HCT116 (cell line): ENCODE measurements around the gene KDM4E.

Experiments
- EGR1 ChIP-seq: IDR thresholded peaks from 2 replicates; pipeline ENCODE4 v1.6.1; 2012; ENCODE audit warnings: low read depth
- EZH2 ChIP-seq: fragments of 200-600 bp; sonication (generic); IDR thresholded peaks from 2 replicates; pipeline ENCODE4 v1.6.1; 2017; ENCODE audit warnings: antibody characterized with exemption, mixed run types
- EZH2phosphoT487 ChIP-seq: fragments of 200-600 bp; IDR thresholded peaks from 2 replicates; pipeline ENCODE4 v1.6.1; 2018; ENCODE audit warnings: antibody characterized with exemption, borderline replicate concordance
- JUND ChIP-seq: IDR thresholded peaks from 2 replicates; pipeline ENCODE4 v1.6.1; 2012
- POLR2AphosphoS5 ChIP-seq: IDR thresholded peaks from 2 replicates; pipeline ENCODE4 v1.6.1; 2011; ENCODE audit warnings: mild to moderate bottlenecking, low read depth, low read length, moderate library complexity
- YY1 ChIP-seq: IDR thresholded peaks from 2 replicates; pipeline ENCODE4 v1.6.1; 2011; ENCODE audit warnings: low read length, low read depth, moderate library complexity, mild to moderate bottlenecking; ENCODE audit not compliant: insufficient replicate concordance; ENCODE audit errors: extremely low read depth
- ZNF274 ChIP-seq: fragments of 200-500 bp; sonication (Bioruptor generic); IDR thresholded peaks from 2 replicates; pipeline ENCODE4 v1.6.1; 2014; ENCODE audit warnings: mild to moderate bottlenecking, low read depth, low read length, inconsistent platforms
- TF ChIP-seq, protein P1 (sequence below), 3 experiments: fragments of 200-600 bp in 1 of 3; sonication (generic) in 1 of 3; IDR thresholded peaks in 2 of 3; conservative IDR thresholded peaks in 1 of 3; 2 replicates each; pipeline ENCODE4 v1.5.1; 2012 to 2017; ENCODE audit warnings: low read depth in 2 of 3, low read length in 2 of 3, antibody characterized with exemption in 1 of 3, borderline replicate concordance in 1 of 3, control low read depth in 1 of 3, mild to moderate bottlenecking in 1 of 3, mixed read lengths in 1 of 3, mixed run types in 1 of 3, moderate library complexity in 1 of 3; ENCODE audit not compliant: insufficient read depth in 1 of 3

DNA sequence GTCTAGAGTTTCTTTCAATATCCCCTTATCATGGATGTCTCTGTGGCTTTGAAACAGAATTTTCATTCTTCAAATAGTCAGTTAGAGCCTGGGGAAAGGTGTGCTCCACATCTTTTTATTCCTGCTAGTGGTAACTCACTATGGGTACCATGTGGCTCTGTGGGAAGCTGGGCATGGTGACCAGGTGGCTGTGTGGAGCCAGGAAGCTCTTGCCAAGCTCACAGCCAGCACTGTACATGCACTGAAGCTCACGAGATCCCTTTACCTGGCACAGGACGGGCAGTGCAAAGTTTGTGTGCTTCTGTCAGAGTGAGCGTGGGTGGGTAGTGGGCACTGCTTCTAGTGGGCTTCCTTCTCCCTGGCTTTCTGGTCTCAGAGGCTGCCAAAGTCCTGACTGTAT, 17.8 kb downstream of the KDM4E start:
- TF ChIP-seq, protein P1, sequence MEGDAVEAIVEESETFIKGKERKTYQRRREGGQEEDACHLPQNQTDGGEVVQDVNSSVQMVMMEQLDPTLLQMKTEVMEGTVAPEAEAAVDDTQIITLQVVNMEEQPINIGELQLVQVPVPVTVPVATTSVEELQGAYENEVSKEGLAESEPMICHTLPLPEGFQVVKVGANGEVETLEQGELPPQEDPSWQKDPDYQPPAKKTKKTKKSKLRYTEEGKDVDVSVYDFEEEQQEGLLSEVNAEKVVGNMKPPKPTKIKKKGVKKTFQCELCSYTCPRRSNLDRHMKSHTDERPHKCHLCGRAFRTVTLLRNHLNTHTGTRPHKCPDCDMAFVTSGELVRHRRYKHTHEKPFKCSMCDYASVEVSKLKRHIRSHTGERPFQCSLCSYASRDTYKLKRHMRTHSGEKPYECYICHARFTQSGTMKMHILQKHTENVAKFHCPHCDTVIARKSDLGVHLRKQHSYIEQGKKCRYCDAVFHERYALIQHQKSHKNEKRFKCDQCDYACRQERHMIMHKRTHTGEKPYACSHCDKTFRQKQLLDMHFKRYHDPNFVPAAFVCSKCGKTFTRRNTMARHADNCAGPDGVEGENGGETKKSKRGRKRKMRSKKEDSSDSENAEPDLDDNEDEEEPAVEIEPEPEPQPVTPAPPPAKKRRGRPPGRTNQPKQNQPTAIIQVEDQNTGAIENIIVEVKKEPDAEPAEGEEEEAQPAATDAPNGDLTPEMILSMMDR (IDR thresholded peaks at IDR 0.05 in 2 of 3, conservative IDR thresholded peaks at IDR 0.05 in 1 of 3; ENCODE audit: borderline replicate concordance in 1 of 3, insufficient read depth in 1 of 3, low read depth in 2 of 3, low read length in 2 of 3), result no peak
- TF ChIP-seq POLR2AphosphoS5, result no peak
- TF ChIP-seq EZH2, result no peak
- TF ChIP-seq EGR1, result no peak
- TF ChIP-seq EZH2phosphoT487, result no peak
- no peak for TF ChIP-seq JUND
- TF ChIP-seq YY1, result no peak
- TF ChIP-seq ZNF274, result no peak
